Nucleus accumbens (tissue), 56 donors: ENCODE data around the gene TBC1D20.
"Not testable (repeated sequence)": the region's sequence is repeated elsewhere in the genome, so short reads cannot be mapped to it uniquely, and the experiment has no call there.

Experiments
- DNase-seq, 56 donors: peaks; one replicate each; lab custom pipeline; 2025; lab: John Stamatoyannopoulos, UW

The TBC1D20 gene

DNA sequence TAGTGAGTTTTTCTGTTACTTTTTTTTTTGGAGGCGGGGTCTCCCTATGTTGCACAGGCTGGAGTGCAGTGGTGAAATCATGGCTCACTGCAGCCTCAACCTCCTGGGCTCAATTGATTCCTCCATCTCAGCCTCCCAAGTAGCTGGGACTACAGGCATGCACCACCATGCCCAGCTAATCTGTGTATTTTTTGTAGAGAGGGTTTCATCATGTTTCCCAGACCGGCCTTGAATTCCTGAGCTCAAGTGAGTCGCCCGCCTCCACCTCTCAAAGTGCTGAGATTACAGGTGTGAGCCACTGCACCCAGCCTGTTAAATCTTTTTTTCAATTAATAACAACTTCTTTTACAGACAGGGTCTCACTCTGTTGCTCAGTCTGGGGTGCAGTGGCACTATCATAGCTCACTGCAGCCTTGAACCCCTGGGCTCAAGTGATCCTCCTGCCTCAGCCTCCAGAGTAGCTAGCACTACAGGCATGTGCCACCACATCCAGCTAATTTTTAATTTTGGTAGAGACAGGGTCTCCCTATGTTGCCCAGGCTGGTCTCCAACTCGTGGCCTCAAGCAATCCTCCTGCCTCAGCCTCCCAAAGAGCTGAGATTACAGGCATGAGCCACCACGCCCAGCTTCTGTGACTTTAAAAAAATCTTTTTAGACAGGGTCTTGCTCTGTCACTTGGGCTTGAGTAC lies 14.4 kb upstream of the TBC1D20 start:
- not testable (repeated sequence) for DNase-seq

DNA sequence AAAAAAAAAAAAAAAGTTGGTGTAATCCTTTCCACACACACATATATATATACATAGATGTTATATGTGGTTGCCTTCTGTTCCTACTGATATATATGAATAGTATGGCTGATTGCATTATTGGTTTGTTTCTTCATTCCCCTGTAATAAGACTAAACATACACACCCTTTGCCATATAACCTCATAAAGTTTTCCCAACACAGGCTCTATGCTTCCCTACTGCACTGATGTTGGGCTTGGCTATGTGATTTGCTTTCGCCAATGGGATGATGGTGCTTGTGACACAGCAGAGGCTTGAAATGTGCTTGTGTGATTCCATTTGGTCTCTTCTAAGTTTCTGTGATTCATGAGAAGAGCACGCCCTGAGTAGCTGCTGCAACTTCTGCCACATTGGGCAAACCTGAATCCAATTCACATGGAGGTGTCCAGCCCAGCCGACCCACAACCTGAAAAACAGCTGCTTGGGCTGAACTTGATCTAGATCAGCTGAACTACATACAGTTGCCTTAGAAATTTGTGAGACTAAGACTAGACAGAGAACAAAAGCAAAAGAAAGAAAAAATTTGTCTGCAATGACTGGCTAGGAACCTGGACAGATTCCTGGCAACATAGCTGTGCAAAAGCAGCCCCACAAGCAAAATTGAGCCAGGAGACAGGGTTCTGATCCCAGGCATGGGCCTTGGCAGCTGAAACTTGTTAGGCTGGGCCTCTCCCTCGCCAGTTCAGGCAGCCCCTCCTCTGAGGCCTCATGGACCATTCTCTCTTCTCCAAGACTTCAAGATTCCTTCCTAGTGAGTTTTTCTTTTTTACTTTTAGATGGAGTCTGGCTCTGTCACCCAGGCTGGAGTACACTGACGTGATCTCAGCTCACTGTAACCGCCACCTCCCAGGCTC lies 13.4 kb upstream of the TBC1D20 start:
- no peak for DNase-seq

DNA sequence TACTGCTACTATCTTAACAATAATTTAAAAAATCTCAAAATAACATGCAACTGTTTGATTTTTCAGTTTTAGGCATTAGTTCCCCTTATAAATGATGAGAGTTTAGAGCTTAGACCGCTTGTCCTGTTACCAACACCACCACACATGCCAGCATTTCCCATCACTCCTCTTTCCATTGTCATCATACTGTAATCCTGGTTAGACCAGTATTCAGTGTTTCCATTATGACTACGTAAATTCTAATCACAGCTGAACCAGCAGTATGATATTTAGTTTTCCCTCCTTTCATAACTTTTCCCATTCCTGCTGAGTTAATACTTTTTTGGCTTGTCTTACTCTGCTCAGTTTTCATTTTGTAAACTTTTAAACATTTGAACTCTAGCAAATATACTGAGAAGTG lies 12.2 kb upstream of the TBC1D20 start:
- DNase-seq: no peak

DNA sequence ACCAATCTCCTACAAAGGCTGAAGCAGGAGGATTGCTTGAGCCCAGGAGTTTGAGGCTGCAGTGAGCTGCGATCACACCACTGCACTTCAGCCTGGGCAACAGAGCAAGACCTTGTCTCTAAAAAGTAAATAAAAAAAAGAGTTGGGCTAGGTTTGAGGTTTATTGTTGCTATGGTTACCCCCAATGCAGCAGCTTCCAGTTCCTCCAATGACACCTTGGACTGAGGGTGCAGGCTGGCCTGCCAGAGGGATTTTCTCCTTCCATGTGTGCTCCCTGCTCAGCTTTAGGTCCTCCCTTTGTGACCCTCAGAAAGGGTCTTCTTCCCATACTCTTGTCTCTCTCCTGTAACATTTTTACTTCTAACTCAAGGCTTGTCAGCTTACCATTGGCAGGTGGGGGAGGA lies 10.6 kb upstream of the TBC1D20 start:
- DNase-seq: no peak

DNA sequence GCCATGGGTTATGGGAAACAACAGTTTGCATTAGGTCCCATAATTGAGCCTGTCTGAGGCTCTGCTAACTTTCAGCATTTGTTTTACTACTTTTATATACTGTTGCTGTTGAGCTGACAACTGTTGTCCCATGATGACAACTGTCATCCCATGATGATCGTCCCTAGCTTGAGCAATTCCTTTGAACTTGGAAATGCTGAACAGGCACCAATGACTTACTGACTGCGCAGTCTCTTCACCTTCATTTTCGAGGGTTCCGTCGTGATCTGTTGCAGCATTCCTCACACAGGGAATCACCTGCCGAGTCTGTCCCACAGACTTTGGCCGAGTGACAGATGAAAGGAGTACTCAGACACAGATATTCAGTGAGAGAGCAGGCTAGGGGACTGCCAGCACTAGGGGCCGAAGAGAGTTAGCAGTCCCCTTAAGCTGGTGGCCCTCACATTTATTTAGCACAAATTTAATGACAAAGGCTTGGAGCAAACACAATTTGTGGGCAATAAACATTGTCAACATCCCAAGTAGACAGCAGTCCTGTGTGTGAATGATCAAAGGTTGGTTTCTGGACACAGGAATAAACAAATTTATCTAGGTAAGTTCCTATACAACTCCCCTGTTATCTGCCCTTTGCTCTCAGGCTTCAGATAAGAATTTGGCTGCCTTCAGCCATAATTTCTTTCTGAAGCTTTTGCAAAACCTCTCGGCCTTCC lies 10.0 kb upstream of the TBC1D20 start:
- no peak for DNase-seq

DNA sequence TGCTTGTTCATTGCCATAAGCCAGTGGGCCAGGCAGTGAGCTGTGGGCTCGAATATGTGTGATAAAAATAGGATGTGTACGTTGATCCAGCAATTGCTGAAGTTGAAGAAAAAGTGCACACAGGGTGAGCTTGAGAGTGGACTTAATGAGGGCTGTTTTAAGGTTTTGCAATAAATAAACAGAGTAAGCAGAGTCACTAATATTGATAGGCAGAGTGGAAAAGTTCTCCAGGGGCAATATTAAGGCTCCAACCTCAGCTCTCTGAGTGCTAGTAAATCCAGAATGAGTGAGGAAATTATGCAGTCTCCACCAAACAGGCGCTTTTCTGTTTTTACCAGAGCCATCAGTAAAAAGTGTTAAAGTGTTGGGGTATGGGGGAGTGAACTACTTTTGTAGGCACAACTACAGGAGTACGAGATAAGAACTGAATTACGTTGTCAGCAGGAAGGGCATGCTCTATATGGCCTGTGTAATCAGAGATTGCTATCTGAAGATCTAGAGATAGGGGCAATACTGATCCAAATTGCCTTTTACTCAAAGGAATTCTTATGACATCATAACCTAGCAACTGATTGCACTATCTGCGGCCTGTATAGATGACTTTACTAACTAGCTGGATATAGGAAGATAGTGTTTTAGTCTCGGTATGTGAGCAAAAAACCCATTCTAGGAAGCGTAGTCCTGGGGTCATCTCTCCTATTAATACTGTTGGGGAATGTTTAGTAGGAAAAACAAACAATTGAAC lies 7.6 kb upstream of the TBC1D20 start:
- DNase-seq: no peak

DNA sequence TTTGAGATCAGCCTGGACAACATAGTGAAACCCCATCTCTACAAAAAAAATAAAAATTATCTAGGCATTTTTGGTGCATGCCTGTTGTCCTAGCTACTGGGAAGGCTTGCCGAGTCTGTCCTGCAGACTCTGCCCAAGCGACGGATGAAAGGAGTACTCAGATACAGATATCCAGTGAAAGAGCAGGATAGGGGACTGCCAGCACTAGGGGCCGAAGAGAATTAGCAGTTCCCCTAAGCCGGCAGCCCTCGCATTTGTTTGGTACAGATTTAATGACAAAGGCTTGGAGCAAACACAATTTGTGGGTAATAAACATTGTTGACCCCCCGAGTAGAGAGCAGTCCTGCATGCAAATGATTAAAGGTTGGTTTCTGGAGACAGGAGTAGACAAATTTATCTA lies 5.4 kb upstream of the TBC1D20 start:
- DNase-seq: no peak

DNA sequence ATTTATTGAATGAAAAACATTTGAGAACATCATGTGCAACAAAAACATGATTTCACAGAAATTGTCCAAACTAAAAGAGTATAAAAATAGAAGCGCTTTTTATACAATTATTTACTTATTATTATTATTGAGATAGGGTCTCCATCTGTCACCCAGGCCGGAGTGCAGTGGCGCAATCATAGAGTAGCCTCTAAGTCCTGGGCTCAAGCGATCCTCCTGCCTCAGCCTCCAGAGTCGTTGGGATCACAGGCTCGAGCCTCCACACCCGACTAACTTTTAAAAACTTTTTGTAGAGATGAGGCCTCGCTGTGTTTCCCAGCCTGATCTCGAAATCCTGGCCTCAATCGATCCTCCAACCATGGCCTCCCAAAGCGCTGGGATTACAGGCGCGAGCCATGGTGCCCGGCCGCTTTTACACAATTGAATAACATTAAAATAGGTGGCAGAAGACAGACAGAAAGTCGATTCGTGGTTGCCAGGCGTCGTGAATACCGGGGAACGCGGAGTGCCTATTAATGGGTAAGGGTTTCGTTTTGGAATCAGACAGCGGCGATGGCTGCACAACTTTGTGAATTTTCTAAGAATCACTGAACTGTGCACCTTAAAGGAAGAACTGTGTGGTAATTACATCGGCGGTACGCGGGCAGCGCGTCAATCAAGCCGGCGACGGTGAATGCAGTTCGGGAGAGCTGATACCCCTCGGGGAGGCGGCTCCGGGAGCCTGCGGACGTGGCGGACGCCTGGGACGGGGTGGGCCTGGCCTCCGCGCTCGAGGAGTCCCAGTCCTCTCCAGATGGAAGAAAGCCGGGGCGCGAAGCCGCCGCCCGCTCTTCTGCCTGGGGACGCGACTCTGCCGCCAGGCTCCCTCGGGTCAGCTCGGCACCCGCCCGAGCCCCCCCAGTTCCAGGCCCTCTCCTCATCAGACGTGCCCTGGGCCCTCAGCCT lies 807 bp downstream of the TBC1D20 start:
- DNase-seq: peak in 33 of 56 donors; percentile 35 to 73 (median 55)

DNA sequence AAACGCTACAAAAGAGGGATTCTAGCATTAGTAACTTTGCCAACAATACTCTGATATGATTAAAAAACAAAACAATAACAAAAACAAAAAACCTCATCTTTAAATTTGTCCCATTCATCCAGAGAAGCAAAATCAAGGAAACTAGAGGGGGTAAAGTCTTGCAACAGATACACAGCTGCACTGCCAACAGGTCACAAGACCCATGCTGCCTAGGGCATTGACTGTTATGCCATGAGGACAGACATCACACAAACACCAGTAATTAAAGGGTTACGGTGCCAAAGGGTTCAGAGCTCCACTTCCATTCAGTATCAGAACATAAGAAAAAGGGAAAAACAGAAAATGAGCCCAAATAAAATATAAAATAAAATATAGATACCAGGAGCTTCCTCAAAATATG lies 1.6 kb downstream of the TBC1D20 start:
- DNase-seq: peak in 5 of 56 donors; percentile 3 to 17 (median 8)

DNA sequence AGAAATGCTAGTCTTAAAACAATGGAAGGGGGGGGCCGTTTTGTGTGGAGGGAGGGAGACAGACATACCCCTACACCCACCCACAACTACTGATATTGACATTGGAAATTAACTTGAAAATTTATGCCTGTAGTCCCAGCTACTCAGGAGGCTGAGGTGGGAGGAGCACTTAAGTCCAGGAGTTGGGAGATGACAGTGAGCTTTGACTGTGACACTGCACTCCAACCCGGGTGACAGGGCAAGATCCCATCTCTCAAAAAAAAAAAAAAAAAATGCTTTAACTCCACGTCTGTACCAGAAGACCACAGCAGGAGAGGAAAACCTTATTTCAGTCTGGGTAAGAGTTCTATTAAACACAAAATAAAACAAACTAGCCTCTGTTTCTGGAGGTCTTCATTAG lies 2.2 kb downstream of the TBC1D20 start:
- DNase-seq: no peak

DNA sequence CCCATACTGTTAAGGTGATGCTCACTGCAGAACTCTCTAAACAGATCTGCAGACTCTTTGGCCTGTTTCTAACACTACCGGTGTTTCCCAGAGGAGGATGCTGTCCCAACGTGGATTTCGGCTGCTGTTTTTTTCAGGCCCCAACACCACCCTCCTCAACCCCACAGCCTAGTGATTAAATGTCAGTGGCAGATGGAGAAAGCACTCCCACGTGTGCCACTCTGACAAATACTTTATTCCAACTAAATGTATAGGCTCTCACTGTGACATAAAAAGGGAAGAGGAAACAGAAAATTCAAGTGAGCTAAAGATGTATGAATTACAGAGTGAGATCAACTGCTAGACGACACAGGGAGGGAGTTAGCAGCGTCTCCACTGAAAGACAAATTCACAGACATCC lies 3.6 kb downstream of the TBC1D20 start:
- no peak for DNase-seq

DNA sequence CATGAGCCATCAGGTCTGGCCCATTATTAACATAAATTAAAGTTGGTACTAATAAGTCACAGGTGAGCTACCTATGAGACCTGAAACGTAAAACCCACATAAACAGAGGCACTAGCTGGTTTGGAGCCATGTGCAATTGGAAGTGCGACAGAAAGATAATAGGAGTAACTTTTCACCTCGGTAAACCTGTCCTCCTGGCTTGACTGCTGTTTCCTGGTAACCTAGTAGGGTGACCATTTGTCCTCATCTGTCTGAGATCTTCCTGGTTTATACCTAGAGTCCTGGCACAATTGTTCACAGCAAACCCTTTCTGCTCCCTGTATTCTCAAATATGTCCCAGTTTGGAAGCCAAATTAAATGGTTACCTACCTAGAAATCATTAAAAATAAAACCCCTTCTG lies 7.4 kb downstream of the TBC1D20 start:
- DNase-seq: no peak

DNA sequence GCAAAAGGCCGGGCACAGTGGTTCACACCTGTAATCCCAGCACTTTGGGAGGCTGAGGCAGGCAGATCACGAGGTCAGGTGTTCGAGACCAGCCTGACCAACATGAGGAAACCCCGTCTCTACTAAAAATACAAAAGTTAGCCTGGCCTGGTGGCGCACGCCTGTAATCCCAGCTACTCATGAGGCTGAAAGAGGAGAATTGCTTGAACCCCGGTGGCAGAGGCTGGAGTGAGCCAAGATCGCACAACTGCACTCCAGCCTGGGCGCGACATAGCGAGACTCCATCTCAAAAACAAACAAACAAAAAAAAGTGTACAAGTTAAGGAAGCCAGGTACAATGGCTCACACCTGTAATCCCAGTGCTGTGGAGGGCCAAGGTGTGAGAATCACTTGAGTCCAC lies 10.3 kb downstream of the TBC1D20 start:
- DNase-seq: not testable (repeated sequence)

DNA sequence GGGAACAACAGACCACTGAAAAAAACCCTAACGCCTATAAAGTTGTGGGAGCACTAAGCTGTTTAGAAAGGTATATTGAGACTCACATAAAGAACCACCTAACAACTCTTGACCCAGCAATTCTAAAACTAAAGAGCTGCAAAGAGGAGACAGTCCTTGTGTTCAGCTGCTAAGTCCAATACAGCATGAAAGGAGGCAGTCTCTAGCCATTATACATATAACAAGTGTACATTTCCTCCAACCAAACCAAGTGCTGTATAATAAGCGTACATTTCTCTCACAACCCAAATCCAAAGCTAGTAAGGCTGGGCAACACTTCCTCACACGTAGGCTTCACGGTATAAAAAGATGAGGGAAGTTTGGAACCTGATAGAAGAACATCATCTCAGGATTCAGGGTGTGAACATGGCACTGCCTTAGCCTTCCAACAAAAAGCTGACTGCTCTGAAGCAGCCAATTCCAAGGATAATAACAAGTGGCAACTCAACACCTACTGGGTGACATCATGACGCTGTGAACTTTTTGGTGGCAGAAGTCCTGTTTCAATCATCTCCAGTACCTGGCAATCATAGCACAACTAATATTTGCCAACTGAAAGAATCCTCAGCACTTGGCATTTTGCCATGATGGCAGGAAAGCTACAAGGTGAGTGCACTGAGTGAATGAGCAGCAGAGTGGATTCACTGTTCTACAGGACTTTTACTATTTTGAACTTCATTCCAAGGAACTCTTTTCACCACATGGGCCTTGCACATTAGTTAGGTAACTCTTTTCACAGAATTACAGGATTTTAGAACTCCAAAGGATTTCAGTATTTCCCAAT lies 16.6 kb downstream of the TBC1D20 start:
- DNase-seq: no peak

DNA sequence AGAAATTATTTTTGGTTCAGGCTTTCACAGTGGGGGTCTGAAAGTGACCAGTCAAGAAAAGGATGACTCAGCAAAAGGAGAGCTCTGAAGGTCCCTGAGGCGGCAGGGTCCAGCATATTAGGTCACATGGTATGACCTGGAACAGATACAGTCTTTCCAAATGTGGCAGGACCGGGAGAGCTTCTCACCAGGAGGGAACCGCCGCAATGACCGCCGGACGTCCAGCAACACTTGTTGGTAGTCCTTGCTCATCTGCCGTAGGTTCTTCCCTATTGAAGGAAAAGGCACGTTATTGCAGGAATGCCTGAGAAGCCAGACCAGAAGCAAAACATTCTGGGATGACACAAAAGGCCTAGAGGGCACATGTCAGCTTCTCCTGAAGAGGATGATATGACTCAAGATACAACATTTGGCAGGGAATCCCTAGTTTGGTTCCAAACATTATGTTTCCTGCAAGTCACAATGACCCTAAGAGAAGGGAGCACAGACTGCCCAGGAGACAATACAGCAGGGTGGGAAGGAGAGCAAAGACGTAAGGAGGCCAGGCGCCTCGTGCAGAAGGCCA lies 17.4 kb downstream of the TBC1D20 start:
- DNase-seq: peak in 1 of 56 donors; percentile 27

DNA sequence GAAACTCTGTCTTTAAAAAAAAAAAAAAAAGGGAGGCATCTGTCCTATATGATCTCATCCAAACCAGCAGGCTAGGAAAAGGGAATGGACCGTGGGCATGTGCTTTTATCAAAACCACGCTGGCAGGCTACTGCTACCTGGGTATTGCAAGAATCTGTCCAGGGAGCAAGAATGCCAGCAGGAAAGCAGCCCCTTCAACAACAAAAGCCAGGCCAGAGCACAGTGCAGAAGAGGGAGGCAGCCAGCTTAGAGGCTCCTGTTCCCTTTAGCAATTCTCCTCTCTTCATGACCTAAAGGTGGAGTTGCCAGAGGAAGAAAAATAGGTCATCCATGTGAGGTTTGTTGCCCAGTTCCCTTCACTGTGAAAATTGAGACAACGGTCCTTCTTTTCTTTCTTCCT lies 18.2 kb downstream of the TBC1D20 start:
- DNase-seq: no peak

DNA sequence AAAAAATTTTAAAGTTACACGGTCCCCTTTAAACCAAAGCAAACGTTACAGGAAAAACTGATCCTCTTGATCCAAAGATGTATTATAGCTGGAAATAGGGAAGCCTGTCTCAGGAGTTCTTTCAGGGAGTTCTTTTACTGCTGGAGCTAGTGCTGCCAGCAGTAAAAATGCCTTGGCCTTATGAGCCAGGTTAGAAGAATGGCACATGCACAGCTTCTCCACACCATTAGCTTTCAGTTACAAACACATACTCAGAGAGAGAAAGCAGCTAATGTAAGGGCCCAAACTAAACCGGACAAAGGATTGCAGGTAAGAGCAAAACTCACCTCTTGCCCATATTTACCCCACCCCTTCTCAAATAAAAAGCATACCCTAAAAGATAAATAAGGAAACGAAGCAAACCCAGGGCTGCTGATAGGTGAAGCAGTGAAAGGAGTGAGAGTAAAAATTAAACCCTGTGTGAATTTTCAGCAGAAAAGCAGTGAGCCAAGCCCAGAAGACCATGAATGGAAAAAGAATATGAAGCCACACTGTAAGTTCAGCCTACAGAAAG lies 19.0 kb downstream of the TBC1D20 start:
- no peak for DNase-seq

DNA sequence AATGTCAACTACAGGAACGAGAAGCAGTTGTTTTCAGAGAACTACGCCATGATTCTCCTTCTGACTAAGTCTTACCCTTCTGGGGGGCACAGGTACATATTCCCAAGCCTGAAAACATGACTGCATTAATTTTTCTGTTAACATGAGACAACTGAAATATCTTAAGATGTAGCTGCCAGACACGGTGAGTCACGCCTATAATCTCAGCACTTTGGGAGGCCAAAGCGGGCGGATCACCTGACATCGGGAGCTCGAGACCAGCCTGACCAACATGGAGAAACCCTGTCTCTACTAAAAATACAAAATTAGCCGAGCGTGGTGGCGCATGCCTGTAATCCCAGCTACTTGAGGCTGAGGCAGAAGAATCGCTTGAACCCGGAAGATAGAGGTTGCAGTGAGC lies 21.7 kb downstream of the TBC1D20 start:
- DNase-seq: no peak
